Peyer's patch (tissue), 4 donors: ENCODE results near the gene TCF25.

Source experiments
- POLR2A ChIP-seq, 2 donors: fragments of 450-650 bp; IDR thresholded peaks; one replicate each; pipeline ENCODE4 v1.5.1; 2017; ENCODE audit warnings: antibody characterized with exemption in 2 of 2, mild to moderate bottlenecking in 2 of 2, moderate library complexity in 2 of 2
- TF ChIP-seq, protein P1 (sequence below), 6 experiments: fragments of 450-650 bp in 4 of 6; fragments of 200-600 bp in 2 of 6; sonication (generic) in 1 of 6; IDR thresholded peaks; one replicate each; pipeline ENCODE4 v1.5.1; 2017 to 2019; ENCODE audit warnings: antibody characterized with exemption in 6 of 6, mild to moderate bottlenecking in 3 of 6, moderate library complexity in 1 of 6

DNA sequence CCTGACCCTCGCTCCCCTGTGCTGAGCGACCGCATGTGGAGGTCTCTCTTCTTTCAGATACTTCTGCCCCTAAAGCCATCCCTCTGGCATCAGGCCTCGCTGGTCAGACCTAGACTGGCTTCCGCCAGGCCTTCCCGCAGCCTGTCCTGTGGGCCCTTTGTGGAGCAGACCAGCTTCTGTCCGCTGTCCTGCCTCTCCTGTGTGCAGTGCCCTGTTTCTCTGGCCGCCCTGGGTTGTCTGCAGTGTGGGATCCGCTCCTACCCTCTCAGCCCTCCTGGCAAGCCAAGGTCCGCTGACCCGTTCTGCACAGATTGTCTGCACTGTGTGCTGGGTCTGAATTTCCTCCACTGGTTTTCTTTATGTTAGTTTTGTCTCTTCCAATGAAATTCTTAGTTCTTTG, 23.8 kb downstream of the TCF25 start:
- TF ChIP-seq, protein P1, sequence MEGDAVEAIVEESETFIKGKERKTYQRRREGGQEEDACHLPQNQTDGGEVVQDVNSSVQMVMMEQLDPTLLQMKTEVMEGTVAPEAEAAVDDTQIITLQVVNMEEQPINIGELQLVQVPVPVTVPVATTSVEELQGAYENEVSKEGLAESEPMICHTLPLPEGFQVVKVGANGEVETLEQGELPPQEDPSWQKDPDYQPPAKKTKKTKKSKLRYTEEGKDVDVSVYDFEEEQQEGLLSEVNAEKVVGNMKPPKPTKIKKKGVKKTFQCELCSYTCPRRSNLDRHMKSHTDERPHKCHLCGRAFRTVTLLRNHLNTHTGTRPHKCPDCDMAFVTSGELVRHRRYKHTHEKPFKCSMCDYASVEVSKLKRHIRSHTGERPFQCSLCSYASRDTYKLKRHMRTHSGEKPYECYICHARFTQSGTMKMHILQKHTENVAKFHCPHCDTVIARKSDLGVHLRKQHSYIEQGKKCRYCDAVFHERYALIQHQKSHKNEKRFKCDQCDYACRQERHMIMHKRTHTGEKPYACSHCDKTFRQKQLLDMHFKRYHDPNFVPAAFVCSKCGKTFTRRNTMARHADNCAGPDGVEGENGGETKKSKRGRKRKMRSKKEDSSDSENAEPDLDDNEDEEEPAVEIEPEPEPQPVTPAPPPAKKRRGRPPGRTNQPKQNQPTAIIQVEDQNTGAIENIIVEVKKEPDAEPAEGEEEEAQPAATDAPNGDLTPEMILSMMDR (IDR thresholded peaks at IDR 0.05): no peak
- no peak for TF ChIP-seq POLR2A (IDR thresholded peaks at IDR 0.05)
